Sigmoid colon (tissue), 4 donors: ENCODE measurements around the gene TMPRSS9.

Experiments
- CTCF ChIP-seq, 4 experiments: fragments of 450-650 bp in 3 of 4; fragments of 200-600 bp in 1 of 4; IDR thresholded peaks; one replicate each; pipeline ENCODE4 v1.5.1; 2016 to 2019; ENCODE audit warnings: antibody characterized with exemption in 4 of 4, mild to moderate bottlenecking in 3 of 4, moderate library complexity in 2 of 4
- EP300 ChIP-seq, 4 donors: sonication (generic); formaldehyde crosslinking; IDR thresholded peaks; one replicate each; pipeline ENCODE4 v1.6.1; 2017; ENCODE audit warnings: antibody characterized with exemption in 4 of 4
- POLR2A ChIP-seq, 2 donors: fragments of 450-650 bp; IDR thresholded peaks; one replicate each; pipeline ENCODE4 v1.6.1; 2016; ENCODE audit warnings: antibody characterized with exemption in 2 of 2, mild to moderate bottlenecking in 2 of 2, moderate library complexity in 2 of 2

DNA sequence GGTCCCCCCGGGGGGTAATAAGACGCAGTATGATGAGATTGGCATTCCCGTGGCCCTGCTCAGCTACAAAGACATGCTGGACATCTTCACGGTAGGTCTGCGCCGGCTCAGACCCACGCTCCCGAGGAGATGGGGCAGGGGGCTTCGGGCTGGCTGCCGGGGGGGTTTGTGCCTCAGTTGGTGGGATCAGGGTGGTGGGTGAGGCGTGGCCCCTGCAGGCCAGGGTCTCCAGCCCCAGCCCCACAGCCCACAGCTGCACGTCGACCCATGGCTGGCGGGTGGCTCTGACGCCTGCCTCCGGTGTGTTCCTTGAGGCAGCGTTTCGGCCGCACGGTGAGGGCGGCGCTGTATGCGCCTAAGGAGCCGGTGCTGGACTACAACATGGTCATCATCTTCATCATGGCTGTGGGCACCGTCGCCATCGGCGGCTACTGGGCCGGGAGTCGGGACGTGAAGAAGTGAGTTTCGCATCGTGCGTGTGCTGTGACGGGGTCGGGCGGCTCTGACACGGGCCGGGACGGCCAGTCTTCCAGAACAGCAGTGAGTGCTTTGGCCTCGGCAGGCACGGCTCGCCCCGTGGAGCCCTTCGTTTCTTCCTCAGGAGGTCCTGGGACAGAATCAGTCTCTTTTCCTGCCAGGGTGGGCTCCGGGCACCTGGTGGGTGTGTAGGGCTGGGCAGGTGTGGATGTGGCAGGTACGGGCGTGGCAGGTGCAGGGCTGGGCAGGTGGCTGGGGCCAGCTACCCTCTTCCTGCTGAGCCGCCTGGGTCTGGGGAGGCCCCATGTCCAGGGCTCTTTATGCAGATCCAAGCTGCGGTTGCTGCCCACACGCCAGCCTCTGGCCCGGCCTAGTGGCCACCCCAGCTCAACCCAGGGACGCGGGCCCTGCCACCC lies 21.1 kb upstream of the TMPRSS9 start:
- TF ChIP-seq CTCF (IDR thresholded peaks at IDR 0.05) = no peak
- TF ChIP-seq EP300 (IDR thresholded peaks at IDR 0.05) = no peak
- no peak for TF ChIP-seq POLR2A (IDR thresholded peaks at IDR 0.05)
